ENCODE data around the gene AFF1.

AFF1 gene

GRCh38 chr4:87166296-87166854 is 231.6 kb downstream of the AFF1 start:
- DNase-seq, result no peak

- no peak for DNase-seq
Measured at GRCh38 chr4:87171944-87172343, 237.1 kb downstream of the AFF1 start.

DNA sequence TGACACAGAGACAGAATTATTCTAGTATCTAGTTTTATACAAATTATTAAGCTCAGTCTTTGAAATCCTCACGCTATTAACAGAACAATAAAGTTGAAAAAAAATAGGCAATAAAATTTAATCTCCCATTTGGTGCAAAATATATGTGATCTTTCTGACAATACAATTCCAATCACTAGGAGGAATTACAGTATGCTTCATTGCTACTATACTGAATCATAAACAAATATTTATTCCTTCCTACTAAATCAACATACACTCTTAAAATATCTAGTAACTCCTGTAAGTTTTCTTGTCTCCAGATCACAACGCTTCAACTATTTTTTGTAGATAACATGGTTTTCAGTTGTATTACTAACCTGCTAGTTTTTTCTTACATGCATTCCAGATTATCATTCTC is 239.9 kb downstream of the AFF1 start:
- no peak for DNase-seq

DNA sequence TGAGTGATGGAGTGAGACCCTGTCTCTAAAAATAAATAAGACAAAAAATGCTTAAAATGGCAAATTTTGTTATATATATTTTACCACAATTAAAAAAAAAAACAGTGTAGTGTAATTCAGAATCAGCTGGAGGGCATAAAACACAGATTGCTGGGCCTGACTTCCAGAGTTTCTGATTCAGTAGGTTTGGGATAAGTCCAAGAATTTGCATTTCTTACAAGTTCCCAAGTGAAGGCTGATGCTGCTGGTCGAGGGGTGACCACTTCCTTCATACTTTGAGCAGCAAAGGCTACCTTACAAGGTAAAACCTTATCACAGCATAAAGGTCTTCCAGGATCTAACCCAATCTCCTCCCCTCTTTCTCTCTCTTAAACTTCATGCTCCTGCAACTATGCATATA is 244.9 kb downstream of the AFF1 start:
- DNase-seq, result no peak

DNA sequence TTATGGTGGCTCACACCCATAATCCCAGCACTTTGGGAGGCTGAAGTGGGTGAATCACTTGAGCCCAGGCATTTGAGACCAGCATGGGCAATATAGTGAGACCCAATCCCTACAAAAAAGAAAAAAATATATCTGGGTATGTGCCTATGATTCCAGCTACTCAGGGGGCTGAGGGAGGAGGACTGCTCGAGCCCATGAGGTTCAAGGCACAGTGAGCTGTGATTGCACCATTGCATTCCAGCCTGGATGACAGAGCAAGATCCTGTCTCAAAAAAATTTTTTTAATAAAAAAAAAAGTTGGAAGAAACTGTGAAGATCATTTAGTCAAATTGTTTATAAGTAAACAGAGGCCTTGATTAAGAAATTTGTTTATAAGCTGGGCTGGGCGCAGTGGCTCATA is 246.0 kb downstream of the AFF1 start:
- DNase-seq, result no peak

- no peak for DNase-seq
Measured at GRCh38 chr4:87185146-87185870, 250.5 kb downstream of the AFF1 start.

GRCh38 chr4:87188048-87188447 is 253.2 kb downstream of the AFF1 start:
- no peak for DNase-seq

GRCh38 chr4:87188932-87189331 is 254.1 kb downstream of the AFF1 start:
- no peak for DNase-seq

All from CD4-positive, alpha-beta T cell treated with Interferon gamma for 1 hour (primary cell).